GM12878 (cell line): ENCODE results near the gene FERMT1.

ENCODE experiments used
- BHLHE40 ChIP-seq, 2 experiments: fragments of 450-650 bp in 1 of 2; IDR thresholded peaks; 2 replicates each; pipeline ENCODE4 v1.6.1; 2011 to 2017; ENCODE audit warnings: low read depth in 2 of 2, borderline replicate concordance in 1 of 2, improper control_type of control experiment in 1 of 2, low read length in 1 of 2, mild to moderate bottlenecking in 1 of 2
- CTCF ChIP-seq, 3 experiments: IDR thresholded peaks in 2 of 3; conservative IDR thresholded peaks in 1 of 3; 2 replicates each; pipeline ENCODE4 v1.5.1; 2011; ENCODE audit warnings: low read depth in 3 of 3, low read length in 3 of 3, mild to moderate bottlenecking in 3 of 3, control low read depth in 2 of 3, moderate library complexity in 2 of 3, inconsistent platforms in 1 of 3, mixed read lengths in 1 of 3; ENCODE audit not compliant: control insufficient read depth in 2 of 3, insufficient read depth in 1 of 3; ENCODE audit errors: extremely low read depth in 1 of 3
- EP300 ChIP-seq, 2 experiments: fragments of 150-350 bp in 1 of 2; IDR thresholded peaks; 2 replicates each; pipeline ENCODE4 v1.6.1; 2011 to 2012; ENCODE audit warnings: low read depth in 2 of 2, low read length in 2 of 2, borderline replicate concordance in 1 of 2, improper control_type of control experiment in 1 of 2, inconsistent platforms in 1 of 2; ENCODE audit not compliant: control insufficient read depth in 1 of 2
- GABPA ChIP-seq: IDR thresholded peaks from 2 replicates; pipeline ENCODE4 v1.6.1; 2014; ENCODE audit warnings: antibody characterized with exemption, low read depth, mild to moderate bottlenecking, inconsistent platforms
- JUNB ChIP-seq: IDR thresholded peaks from 2 replicates; pipeline ENCODE4 v1.6.1; 2016; ENCODE audit warnings: antibody characterized with exemption, mild to moderate bottlenecking
- SP1 ChIP-seq: IDR thresholded peaks from one replicate; pipeline ENCODE4 v1.6.1; 2011; ENCODE audit warnings: low read depth, low read length
- TCF3 ChIP-seq: IDR thresholded peaks from 2 replicates; pipeline ENCODE4 v1.6.1; 2012; ENCODE audit warnings: low read depth, mild to moderate bottlenecking, low read length, borderline replicate concordance; ENCODE audit not compliant: insufficient read depth
- ZNF274 ChIP-seq: IDR thresholded peaks from one replicate; pipeline ENCODE4 v1.8.0; 2011; ENCODE audit not compliant: insufficient read length, insufficient read depth

DNA sequence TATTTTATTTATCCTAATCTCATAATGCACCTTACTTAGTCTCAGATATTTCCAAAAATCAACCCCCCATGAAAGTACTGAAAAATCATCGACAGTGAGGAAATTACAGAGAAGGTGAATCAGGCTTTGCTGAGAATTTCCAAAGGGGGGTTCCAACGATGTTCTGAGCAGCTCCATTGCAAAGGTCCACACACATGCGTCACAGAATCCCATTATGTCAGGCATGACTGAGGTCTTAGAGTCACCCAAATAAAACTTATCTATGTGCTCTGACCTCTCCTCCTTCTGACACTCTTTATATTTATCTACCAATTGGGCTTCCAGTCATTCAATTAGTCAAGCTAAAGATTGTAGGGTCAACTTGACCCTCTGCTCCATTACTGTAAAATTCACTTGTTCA lies 56.2 kb downstream of the FERMT1 start:
- no peak for TF ChIP-seq TCF3
- no peak for TF ChIP-seq CTCF (IDR thresholded peaks at IDR 0.05 in 2 of 3, conservative IDR thresholded peaks at IDR 0.05 in 1 of 3; ENCODE audit: control insufficient read depth in 2 of 3, extremely low read depth in 1 of 3, insufficient read depth in 1 of 3, low read depth in 3 of 3, low read length in 3 of 3)
- no peak for TF ChIP-seq ZNF274
- no peak for TF ChIP-seq JUNB
- TF ChIP-seq BHLHE40 (IDR thresholded peaks at IDR 0.05; ENCODE audit: borderline replicate concordance in 1 of 2, low read depth in 2 of 2, low read length in 1 of 2): no peak
- no peak for TF ChIP-seq EP300 (IDR thresholded peaks at IDR 0.05; ENCODE audit: borderline replicate concordance in 1 of 2, control insufficient read depth in 1 of 2, low read depth in 2 of 2, low read length in 2 of 2)
- no peak for TF ChIP-seq SP1
- TF ChIP-seq GABPA: no peak
